Cardiac muscle cell (in vitro differentiated cells and primary cell): Measurements from ENCODE around the gene TMEM154. TPM values are rescaled to one million over a fixed set of nuclear protein-coding genes. Genes with fewer than 3 reads are reported as not detected.

Experiments
- DNase-seq, 2 donors: peaks; one replicate each; pipeline versions ENCODE4 v3.0.0 to v3.0.0-alpha.2; 2010 to 2017; ENCODE audit warnings: low read depth in 1 of 2, low spot score in 1 of 2
- H3K27ac ChIP-seq: fragments of 200-600 bp; sonication (generic); 2 replicates; pipeline ENCODE4 v1.5.1; 2016
- H3K27me3 ChIP-seq: fragments of 200-600 bp; sonication (generic); 2 replicates; pipeline ENCODE4 v1.6.0; 2016; ENCODE audit warnings: control low read depth
- H3K36me3 ChIP-seq: fragments of 200-600 bp; sonication (generic); 2 replicates; pipeline ENCODE4 v1.5.1; 2016; ENCODE audit warnings: control low read depth
- H3K4me1 ChIP-seq: fragments of 200-600 bp; sonication (generic); 2 replicates; pipeline ENCODE4 v1.8.1; 2017; ENCODE audit warnings: low read depth, mild to moderate bottlenecking, mixed run types
- H3K4me3 ChIP-seq: fragments of 200-600 bp; sonication (generic); 2 replicates; pipeline ENCODE4 v1.5.1; 2016; ENCODE audit warnings: mild to moderate bottlenecking
- H3K9me3 ChIP-seq: fragments of 200-600 bp; sonication (generic); 2 replicates; pipeline ENCODE4 v1.5.1; 2017; ENCODE audit warnings: low read depth, mild to moderate bottlenecking, control low read depth
- polyA plus RNA-seq: library from polyadenylated mRNA; unstranded; fragments of >200 nt; fragmentation: Nextera tagmentation; extraction: Ambion mirVana; gene quantifications from 2 replicates; pipeline ENCODE4 v1.2.1, GENCODE V29; 2016
- total RNA-seq: library from RNA; depleted of rRNA; stranded (reverse); fragments of >200 nt; gene quantifications from 2 replicates; pipeline ENCODE4 v1.2.3, GENCODE V29; 2016
- TF ChIP-seq, protein P1 (sequence below): IDR thresholded peaks from 2 replicates; pipeline ENCODE4 v1.5.1; 2012; ENCODE audit warnings: low read depth, mild to moderate bottlenecking, low read length

Gene TMEM154
- total and polyA plus RNA-seq, 2 experiments from 2014 or later, result 0.12 to 0.21 TPM

DNA sequence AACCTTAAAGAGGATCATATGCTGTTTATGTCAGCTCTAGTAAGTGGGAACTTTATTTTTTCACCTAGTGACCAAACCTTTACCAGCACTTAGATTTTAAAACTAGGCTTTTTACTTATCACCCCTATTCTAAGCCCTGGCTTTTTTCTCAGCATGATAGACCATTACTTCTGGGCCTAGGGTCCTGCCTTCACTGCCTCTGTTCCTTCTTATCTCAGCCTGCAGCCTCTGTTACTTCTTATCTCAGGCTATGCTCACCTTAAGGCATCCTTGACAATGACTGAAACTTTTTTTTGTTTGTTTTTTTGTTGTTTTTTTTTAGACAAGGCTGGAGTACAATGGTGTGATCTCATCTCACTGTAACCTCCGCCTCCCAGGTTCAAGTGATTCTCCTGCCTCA is 59.6 kb downstream of the TMEM154 start:
- no peak overlapping the region for H3K27ac ChIP-seq
- H3K27me3 ChIP-seq, result no peaks in the 10 kb centered on the region
- no peaks in the 10 kb centered on the region for H3K4me1 ChIP-seq
- H3K9me3 ChIP-seq, result no peaks in the 10 kb centered on the region
- no peak for DNase-seq
- TF ChIP-seq, protein P1, sequence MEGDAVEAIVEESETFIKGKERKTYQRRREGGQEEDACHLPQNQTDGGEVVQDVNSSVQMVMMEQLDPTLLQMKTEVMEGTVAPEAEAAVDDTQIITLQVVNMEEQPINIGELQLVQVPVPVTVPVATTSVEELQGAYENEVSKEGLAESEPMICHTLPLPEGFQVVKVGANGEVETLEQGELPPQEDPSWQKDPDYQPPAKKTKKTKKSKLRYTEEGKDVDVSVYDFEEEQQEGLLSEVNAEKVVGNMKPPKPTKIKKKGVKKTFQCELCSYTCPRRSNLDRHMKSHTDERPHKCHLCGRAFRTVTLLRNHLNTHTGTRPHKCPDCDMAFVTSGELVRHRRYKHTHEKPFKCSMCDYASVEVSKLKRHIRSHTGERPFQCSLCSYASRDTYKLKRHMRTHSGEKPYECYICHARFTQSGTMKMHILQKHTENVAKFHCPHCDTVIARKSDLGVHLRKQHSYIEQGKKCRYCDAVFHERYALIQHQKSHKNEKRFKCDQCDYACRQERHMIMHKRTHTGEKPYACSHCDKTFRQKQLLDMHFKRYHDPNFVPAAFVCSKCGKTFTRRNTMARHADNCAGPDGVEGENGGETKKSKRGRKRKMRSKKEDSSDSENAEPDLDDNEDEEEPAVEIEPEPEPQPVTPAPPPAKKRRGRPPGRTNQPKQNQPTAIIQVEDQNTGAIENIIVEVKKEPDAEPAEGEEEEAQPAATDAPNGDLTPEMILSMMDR, result no peak
- no peaks in the 10 kb centered on the region for H3K36me3 ChIP-seq
- H3K4me3 ChIP-seq, result no peak overlapping the region

DNA sequence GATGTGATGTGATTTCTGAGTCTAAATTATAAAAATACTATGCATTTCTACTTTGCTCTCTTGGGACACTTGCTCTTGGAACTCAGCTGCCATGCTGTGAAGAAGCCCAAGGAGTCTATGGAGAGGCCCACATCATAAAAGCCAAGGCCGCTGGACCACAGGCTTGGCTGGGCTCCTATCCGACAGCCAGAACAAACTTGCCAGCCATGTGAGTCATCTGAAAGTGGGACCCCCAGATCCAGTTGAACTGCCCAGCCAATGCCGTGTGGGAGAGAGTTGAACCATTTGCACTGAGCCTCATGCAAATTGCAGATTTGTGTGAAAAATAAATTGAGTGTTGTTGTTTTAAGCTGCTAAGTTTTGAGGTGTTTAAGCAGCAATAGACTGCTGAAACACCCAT is 60.2 kb downstream of the TMEM154 start:
- Histone ChIP-seq H3K4me3 (no peak overlapping the region), H3K27me3 (no peaks in the 10 kb centered on the region), H3K9me3 (no peaks in the 10 kb centered on the region), H3K4me1 (no peaks in the 10 kb centered on the region), H3K27ac (no peak overlapping the region), H3K36me3 (no peaks in the 10 kb centered on the region)
- TF ChIP-seq, protein P1, result no peak
- DNase-seq, result no peak

DNA sequence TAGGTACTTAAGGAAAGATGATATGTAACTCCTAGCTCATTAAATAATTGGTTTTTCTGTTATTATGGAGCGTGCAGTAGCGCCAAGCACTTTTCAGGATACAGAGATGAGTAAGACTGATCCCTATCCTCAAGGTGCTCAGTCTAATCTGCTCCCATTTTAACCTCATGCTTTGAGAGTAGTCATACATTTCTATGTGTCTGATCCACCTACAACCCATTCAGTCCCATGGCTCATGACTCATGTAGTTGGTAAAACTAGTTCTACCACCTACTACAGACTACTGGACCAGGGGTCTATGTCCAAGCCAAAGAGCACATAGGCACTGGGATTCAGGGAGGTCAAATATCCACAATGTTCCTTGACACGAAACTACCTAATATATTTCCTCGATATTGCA is 60.8 kb downstream of the TMEM154 start:
- no peaks in the 10 kb centered on the region for H3K4me1 ChIP-seq
- no peak overlapping the region for H3K4me3 ChIP-seq
- H3K27ac ChIP-seq, result no peak overlapping the region
- no peaks in the 10 kb centered on the region for H3K9me3 ChIP-seq
- no peak for DNase-seq
- TF ChIP-seq, protein P1, result no peak
- no peaks in the 10 kb centered on the region for H3K27me3 ChIP-seq
- H3K36me3 ChIP-seq, result no peaks in the 10 kb centered on the region

- H3K27ac ChIP-seq, result no peak overlapping the region
- H3K4me1 ChIP-seq, result peaks cover 4% of the 10 kb centered on the region
- no peak overlapping the region for H3K4me3 ChIP-seq
- DNase-seq, result no peak
- no peaks in the 10 kb centered on the region for H3K27me3 ChIP-seq
- TF ChIP-seq, protein P1, result no peak
- H3K36me3 ChIP-seq, result no peaks in the 10 kb centered on the region
- H3K9me3 ChIP-seq, result no peaks in the 10 kb centered on the region
Measured at GRCh38 chr4:152616804-152617203, 63.0 kb downstream of the TMEM154 start.

DNA sequence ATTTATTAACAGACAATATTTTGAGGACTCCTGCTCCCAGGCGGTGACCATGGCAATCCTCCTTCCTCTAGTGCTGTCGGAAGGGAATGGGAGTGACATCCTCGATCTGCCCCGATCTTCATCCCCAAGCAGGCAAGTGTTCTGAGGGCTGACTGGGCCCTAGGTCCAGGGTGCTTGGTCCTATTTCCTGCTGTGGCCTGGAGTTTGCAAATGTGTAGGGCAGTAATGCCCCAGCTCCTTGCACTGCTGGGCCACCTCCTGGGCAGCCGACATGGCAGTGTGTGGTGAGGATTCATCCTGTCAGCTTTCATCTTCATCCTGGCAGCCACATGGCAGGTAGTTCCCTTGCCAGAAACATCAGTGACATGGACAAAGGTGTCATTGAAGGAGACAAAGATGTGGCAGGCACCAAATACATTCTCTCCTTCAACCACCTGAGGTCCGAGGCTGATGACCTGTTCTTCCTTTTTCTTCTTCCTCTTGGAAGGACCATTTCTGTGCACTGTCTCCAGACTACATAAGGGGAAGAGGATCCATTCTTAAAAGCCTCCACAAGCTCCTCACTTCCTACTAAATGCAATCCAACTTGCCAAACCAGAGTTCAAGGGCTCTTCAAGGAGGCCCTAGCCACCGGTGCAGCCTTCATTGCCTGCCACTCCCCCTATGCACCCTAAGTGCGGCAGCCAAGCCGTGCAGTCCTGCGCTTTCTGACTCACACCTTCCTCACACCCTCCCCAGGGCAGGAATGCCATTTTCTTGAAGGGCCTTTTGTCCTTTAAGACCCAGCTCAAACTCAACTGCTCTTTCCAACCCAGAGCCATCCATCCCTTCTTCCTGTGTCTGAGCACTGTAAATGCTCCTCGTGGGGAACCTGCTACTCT is 65.7 kb downstream of the TMEM154 start:
- Histone ChIP-seq H3K9me3 (no peaks in the 10 kb centered on the region), H3K4me3 (no peak overlapping the region), H3K27me3 (no peaks in the 10 kb centered on the region), H3K36me3 (no peaks in the 10 kb centered on the region), H3K27ac (no peak overlapping the region), H3K4me1 (peaks cover 12% of the 10 kb centered on the region)
- no peak for DNase-seq
- TF ChIP-seq, protein P1, result no peak
